NCI-H510A (cell line): ENCODE measurements around the gene COL8A2.
"Not testable (repeated sequence)": the region's sequence is repeated elsewhere in the genome, so short reads cannot be mapped to it uniquely, and the experiment has no call there.

Source experiments
- DNase-seq: peaks from one replicate; lab custom pipeline; 2025; lab: John Stamatoyannopoulos, UW

COL8A2 gene

GRCh38 chr1:36125129-36125991, at the start of gene COL8A2:
TSS of gene COL8A2 (minus strand) at chr1:36125222. CDS start at chr1:36100242, 24,980 bp downstream.
- DNase-seq: no peak

- no peak for DNase-seq
Measured at GRCh38 chr1:36174713-36175112, 49.7 kb upstream of the COL8A2 start.

GRCh38 chr1:36172983-36173382, 48.0 kb upstream of the COL8A2 start:
- DNase-seq: no peak

- DNase-seq: no peak
Measured at GRCh38 chr1:36172017-36172747, 47.2 kb upstream of the COL8A2 start.

- no peak for DNase-seq
Measured at GRCh38 chr1:36170643-36171412, 45.8 kb upstream of the COL8A2 start.

- no peak for DNase-seq
Measured at GRCh38 chr1:36168514-36168913, 43.5 kb upstream of the COL8A2 start.

GRCh38 chr1:36166938-36167905, 42.2 kb upstream of the COL8A2 start:
- DNase-seq: no peak

- DNase-seq: no peak
Measured at GRCh38 chr1:36166136-36166535, 41.1 kb upstream of the COL8A2 start.

GRCh38 chr1:36165145-36165544, 40.1 kb upstream of the COL8A2 start:
- no peak for DNase-seq

- DNase-seq: no peak
Measured at GRCh38 chr1:36164361-36164760, 39.3 kb upstream of the COL8A2 start.

- no peak for DNase-seq
Measured at GRCh38 chr1:36163426-36163825, 38.4 kb upstream of the COL8A2 start.

GRCh38 chr1:36162680-36163239, 37.7 kb upstream of the COL8A2 start:
- no peak for DNase-seq

- DNase-seq: no peak
Measured at GRCh38 chr1:36161641-36162531, 36.9 kb upstream of the COL8A2 start.

- DNase-seq: peak; percentile 60
Measured at GRCh38 chr1:36160949-36161485, 36.0 kb upstream of the COL8A2 start.

- no peak for DNase-seq
Measured at GRCh38 chr1:36160388-36160948, 35.4 kb upstream of the COL8A2 start.

- DNase-seq: no peak
Measured at GRCh38 chr1:36159614-36160387, 34.8 kb upstream of the COL8A2 start.

- DNase-seq: not testable (repeated sequence)
Measured at GRCh38 chr1:36158827-36159252, 33.8 kb upstream of the COL8A2 start.
